ENCODE results near the gene AKR7A3.

AKR7A3 gene

GRCh38 chr1:19331262-19331878, 42.8 kb upstream of the AKR7A3 start:
- TF ChIP-seq CTCF (IDR thresholded peaks at IDR 0.05; ENCODE audit: low read depth, low read length, missing control alignments), result no peak
- no peak overlapping the region for H3K4me3 ChIP-seq (replicated peaks; ENCODE audit: low read depth, low read length)
- DNase-seq (ENCODE audit: extremely low read depth, low read depth), result no peak

GRCh38 chr1:19330449-19331135, 42.0 kb upstream of the AKR7A3 start:
- no peak for TF ChIP-seq CTCF (IDR thresholded peaks at IDR 0.05; ENCODE audit: low read depth, low read length, missing control alignments)
- H3K4me3 ChIP-seq (replicated peaks; ENCODE audit: low read depth, low read length), result no peak overlapping the region
- DNase-seq (ENCODE audit: extremely low read depth, low read depth), result no peak

GRCh38 chr1:19329611-19330010, 41.0 kb upstream of the AKR7A3 start:
- H3K4me3 ChIP-seq (replicated peaks; ENCODE audit: low read depth, low read length), result no peak overlapping the region
- no peak for DNase-seq (ENCODE audit: extremely low read depth, low read depth)
- no peak for TF ChIP-seq CTCF (IDR thresholded peaks at IDR 0.05; ENCODE audit: low read depth, low read length, missing control alignments)

GRCh38 chr1:19329188-19329587, 40.6 kb upstream of the AKR7A3 start:
- DNase-seq (ENCODE audit: extremely low read depth, low read depth), result no peak
- H3K4me3 ChIP-seq (replicated peaks; ENCODE audit: low read depth, low read length), result no peak overlapping the region
- no peak for TF ChIP-seq CTCF (IDR thresholded peaks at IDR 0.05; ENCODE audit: low read depth, low read length, missing control alignments)

GRCh38 chr1:19328486-19328885, 39.9 kb upstream of the AKR7A3 start:
- no peak for TF ChIP-seq CTCF (IDR thresholded peaks at IDR 0.05; ENCODE audit: low read depth, low read length, missing control alignments)
- no peak for DNase-seq (ENCODE audit: extremely low read depth, low read depth)

GRCh38 chr1:19327736-19328135, 39.2 kb upstream of the AKR7A3 start:
- H3K4me3 ChIP-seq (replicated peaks; ENCODE audit: low read depth, low read length), result no peak overlapping the region
- no peak for DNase-seq (ENCODE audit: extremely low read depth, low read depth)
- TF ChIP-seq CTCF (IDR thresholded peaks at IDR 0.05; ENCODE audit: low read depth, low read length, missing control alignments), result no peak

More at GRCh38 chr1:19328486-19328885, 39.9 kb upstream of the AKR7A3 start:
- H3K4me3 ChIP-seq (replicated peaks; ENCODE audit: low read depth, low read length), result no peak overlapping the region

Measured in HFF-Myc (cell line).